ENCODE results near the gene TLR6.
"Not testable (repeated sequence)": the region's sequence is repeated elsewhere in the genome, so short reads cannot be mapped to it uniquely, and the experiment has no call there.

Gene TLR6

DNA sequence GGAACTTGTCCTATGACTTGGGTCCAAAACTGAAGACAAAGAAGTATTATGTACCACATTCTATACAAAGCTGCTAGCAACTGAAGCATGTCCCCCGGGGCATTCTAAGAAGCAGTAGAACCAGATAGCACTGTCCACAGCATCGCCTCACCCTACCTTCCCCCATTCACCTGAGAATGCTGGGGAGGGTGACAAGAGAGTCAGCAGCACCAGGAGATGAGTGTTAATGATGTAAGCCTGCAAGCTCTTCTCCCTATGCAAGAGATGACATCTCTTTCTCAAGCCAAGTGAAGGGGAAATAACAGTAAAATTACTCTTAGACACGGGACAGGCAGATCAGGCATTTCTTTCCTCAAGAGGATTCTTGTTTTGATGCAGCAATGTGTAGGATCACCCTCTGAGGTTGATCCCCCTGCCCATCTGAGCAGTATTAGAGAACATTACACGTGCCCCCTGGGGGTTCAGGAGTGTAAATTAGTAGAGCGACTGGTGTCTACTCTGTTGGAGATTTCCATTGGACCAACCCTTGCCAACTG, 38.1 kb downstream of the TLR6 start:
- DNase-seq, result no peak

DNA sequence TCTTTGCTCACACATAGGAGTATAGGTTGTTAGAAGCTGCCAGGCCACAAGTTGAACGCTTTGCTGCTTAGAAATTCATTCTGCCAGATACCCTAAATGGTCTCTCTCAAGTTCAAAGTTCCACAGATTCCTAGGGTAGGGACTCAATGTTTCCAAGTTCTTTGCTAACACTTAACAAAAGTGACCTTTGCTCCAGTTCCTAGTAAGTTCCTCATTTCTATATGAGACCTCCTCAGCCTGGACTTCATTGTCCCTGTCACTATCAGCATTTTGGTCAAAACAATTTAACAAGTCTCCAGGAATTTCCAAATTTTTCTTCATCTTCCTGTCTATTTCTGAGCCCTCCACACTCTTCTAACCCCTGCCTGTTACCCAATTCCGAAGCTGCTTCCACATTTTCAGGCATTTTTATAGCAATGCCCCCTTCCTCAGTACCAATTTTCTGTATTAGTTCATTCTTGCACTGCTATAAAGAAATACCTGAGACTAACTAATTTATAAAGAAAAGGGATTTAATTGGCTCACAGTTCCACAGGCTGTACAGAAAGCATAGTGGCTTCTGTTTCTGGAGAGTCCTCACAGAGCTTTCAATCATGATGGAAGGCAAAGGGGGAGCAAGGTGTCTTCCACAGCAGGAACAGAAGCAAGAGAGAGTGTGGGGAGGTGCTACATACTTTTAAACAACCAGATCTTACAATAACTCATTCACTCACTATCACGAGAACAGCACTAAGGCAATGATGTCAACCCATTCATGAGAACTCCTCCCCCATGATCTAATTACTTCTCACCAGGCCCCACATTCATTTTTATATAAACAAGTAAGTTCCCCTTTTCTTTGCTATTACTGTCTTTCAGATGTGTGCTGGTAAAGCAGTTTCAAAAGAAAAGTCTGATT, 40.5 kb downstream of the TLR6 start:
- DNase-seq, result no peak

DNA sequence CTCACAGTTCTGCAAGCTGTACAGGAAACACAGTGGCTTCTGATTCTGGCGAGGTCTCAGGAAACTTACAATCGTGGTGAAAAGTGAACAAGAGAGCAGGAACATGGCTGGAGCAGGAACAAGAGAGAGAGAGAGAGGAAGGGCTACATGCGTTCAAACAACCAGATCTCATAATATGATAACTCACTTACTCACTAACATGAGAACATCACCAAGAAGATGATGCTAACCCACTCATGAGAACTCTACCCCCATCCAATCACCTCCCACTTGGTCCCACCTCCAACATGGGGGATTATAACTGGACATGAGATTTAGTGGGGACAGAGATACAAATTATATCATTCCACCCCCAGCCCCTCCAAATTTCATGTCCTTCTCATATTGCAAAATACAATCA, 42.2 kb downstream of the TLR6 start:
- DNase-seq, result no peak

DNA sequence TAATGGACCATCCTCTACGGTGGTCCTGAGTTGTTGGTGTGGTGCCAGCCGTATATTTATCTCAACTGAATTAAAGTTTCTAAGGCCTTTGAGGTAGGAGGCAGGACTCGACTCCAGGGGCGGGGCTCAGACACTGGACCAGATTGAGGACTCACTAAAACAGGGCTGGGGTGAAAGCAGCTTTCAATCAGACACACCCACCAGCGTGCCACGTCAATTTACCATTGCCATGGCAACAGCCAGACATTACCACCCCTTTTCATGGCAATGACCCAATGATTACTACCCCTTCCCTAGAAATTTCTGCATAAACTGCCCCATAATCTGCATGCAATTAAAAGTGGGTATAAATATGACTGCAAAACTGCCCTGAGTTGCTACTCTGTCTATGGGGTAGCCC, 45.3 kb downstream of the TLR6 start:
- no peak for DNase-seq

DNA sequence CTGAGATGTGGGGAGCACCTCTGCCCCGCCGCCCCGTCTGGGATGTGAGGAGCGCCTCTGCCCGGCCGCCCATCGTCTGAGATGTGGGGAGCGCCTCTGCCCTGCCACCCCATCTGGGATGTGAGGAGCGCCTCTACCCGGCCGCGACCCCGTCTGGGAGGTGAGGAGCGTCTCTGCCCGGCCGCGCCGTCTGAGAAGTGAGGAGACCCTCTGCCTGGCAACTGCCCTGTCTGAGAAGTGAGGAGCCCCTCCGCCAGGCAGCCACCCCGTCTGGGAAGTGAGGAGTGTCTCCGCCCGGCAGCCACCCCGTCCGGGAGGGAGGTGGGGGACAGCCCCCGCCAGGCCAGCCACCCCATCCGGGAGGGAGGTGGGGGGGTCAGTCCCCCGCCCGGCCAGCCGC, 49.2 kb downstream of the TLR6 start:
- DNase-seq, result not testable (repeated sequence)

DNA sequence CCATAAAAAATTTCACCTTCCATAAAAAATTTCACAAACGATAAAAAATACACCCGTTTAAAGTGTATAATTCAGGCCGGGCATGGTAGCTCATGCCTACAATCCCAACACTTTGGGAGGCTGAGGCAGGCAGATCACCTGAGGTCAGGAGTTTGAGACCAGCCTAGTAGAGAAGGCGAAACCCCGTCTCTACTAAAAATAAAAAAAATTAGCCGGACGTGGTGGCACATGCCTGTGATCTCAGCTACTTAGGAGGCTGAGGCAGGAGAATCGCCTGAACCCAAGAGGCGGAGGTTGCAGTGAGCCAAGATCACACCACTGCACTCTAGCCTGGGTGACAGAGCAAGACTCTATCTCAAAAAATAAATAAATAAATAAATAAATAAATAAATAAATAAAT, 50.4 kb downstream of the TLR6 start:
- DNase-seq, result not testable (repeated sequence)

DNA sequence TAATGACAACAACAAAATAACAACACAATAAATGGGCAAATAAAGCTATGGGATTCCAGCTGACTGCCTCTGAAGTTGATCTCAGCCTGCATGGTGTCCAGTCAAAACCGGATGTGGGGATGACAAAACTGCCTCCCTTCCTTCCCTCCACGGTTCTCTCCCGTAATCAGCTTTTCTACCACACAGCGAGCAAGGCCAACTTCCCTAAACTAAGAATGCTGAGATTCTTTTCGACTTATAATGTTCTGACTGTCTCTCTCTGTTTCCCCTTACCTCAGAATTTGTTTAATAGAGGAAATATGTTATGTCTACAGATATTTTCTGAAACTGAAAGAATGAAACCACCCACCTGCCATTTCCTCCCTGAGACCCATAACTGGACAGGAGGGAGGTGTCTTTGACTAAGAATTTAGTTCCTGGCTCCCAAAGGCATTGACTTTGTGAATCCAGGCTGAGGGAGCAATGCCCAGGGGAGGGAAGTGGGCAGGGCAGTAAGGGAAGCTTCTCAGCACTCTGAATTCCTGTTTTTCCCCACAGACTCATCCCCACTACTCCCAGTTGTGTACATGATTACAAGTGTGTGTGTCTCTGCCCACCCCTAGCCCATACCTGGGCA, 51.0 kb downstream of the TLR6 start:
- DNase-seq, result no peak

DNA sequence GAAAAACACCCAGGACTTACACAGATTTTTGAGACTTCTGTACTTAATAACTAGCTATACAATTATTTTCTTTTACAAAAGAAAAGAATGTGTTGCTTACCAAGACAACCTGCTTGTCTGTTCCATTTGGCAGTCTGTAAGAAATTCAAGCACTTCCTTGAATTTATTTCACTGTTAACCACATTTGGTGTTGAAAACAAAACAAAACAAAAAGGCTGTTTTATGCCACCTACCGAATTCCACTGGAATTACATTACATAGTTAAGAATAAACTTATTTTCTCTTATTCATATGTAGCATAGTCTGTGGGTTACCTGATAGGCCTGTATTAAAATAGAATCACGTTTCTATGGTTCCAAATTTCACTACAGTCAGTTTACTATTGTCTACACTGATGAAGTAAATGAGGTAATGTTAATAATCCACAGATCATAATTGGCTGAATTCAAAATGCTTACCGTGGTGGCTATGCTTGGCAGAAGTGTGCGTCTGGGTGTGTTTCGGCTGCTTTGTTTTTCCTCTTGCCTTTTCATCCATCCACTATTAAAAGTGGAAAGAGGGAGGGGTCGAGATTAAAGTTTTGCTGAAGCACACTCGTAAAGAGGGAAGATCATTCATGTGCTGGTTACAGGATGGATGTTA, 51.8 kb downstream of the TLR6 start, which contains the start of gene TLR1:
Gene TLR1 (minus strand): TSS at position 138 of the 642 bp plus-strand sequence. CDS start 5,960 bp downstream, outside the sequence.
- DNase-seq, result no peak

DNA sequence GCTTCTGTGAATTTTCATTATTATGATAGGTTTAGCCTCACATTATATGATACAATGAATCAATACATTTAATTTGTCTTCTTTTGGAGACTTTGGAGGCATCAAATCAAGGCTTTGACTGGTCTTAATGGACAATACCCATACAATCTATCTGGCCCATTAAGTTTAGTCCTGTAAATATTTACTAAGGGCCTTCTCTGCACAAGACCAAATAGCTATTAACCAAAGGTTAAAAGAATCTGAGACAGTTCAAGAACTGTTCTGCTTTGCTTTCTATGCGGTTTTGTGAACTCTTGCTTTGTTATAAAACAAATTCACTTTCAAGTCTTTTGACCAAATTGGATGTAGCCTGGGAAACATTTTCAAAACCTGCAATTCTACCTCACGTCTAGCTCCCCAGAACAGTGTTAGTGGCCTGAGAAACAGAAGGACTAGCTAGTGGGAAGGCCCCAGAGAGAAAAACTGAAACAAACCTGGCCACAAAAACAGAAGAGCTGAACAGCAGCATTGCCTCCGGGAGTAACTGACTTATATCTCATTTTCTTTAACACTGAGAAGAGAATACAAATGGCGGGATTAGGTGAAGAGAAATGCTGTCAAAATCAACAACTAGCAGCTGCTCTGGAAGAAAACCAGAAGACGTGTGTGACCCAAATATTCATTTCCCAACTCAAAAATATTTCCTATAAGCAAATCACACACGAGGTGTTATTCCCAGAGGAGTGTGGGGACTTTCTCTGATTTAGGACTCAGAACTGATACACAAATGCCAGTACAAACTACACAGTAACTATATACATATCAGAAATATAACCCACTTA, 52.6 kb downstream of the TLR6 start:
- DNase-seq, result no peak

DNA sequence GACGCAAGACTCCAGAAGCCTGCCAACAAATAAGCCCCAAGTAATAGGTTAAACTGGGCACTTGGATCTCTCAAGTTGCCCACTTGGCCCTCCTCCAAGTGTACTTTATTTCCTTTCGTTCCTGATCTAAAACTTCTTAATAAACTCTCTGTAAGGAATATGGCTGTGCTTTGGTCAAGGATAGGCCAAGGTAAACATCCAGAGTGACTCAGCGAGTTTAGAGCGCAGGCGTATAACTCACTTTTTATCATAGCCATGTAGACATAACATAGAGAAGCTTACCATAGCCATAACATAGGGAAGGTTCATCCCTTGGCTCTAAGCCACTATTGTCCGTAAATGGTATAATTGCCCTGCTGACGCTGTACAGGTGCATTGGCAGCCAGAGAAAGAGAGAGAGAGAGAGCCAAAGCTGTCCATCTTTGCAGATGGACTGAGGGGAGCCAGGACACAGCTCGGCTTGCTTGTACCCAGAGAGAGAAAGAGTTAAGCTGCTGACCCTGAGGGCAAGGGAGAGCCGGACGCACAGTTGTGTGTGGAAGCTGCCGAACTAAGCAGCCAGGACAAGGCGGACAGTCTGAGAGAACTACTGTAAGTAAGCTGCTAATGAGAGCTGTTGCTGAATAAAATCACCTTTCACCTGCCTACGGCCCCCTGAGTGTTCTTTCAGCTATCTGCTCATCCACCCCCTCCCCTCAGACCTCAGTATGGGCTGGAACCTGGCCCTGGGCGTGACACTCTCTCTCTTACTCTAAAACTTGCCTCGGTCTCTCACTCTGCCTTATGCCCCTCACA, 53.9 kb downstream of the TLR6 start:
- no peak for DNase-seq

DNA sequence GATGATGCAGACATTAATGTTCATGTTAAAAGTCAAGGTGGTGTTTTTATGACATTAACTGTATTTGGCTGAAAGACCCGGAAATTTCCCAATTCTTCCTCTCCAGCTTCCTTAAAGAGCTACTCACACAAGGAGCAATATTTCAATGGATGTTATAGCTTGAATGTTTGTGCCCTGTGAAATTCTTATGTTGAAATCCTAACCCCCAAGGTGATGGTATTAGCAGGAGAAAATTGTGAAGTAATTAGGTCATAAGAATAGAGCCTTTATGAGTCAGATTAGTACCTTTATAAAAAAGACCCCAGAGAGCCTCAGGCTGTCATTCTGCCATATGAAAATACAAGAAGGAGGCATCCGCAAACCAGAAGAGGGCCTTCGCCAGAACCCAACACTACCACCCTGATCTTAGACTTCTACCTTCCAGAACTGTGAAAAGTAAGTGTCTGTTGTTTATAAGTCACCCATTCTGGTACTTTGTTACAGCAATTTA, 55.6 kb downstream of the TLR6 start:
- DNase-seq, result no peak

DNA sequence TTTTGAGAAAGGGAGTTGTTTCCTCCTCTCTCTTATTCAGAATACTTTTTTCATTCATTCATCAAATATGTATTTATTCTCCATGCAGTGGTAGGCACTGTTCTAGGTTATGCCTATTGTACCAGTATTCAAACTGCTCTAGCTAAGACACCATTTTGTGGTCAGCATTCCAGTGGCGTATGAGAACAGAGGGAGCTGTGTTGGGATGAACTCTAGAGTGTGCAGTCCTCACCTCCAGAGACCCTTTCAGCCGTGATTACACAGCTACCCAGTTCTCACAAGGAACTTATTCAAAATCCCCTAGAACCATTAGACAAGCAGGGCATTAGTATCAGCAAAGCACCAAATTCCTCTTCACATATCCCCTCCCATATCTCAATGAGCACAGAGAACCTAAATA, 56.3 kb downstream of the TLR6 start:
- no peak for DNase-seq

DNA sequence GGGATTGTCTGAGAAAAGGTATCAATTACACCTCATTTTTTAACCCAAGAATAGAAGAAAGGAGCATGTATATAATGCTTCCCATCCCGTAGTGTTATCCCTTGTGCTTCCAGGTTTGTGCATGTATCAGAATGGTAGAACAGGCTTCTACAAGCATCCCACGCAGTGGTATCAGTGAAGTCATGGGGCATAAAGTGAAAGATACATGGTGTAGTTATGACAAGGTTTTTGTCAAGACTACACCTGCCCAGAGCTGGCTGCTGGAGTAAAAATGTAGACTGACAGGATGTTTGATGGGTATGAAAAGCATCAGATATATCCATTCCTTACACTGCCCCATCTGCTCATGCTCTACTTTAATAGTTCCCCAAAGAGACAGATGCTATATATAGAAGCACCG, 61.5 kb downstream of the TLR6 start:
- no peak for DNase-seq

DNA sequence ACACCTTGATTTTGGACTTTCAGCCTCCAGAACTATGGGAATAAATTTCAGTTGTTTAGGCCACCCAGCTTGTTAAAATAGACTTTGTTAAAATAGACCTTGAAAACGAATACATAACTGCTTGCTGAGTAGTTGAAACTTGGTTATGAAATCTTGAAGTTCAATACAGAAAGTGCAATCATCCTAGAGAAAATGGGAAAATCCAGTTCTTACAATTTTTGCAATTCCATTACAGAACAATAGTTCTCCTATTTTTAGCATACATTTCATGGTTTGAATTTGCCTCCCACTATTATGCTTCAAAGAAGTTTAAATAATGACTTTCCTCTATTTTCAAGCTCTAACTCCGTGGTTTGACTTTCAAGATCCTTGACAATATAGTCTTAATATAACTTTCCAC, 62.6 kb downstream of the TLR6 start:
- DNase-seq, result no peak

DNA sequence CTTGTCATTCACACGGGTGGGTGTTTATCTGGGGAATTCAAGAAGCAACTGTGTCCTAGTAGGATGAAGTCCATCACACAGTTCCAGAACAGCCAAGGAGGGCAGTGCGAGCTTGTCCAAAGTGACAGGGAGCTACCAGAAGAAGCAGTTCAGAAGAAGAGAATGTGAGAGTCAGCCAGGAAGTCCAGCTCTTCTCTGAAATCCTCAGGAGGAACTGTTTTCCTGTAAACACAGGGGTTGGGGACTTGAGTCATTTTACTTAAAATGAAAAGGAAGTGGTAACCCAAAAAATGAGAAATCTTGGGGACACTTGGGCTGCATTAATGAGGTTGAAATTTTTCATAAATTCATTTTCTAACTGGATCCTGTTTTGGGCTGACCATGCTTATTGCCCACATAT, 65.6 kb downstream of the TLR6 start:
- DNase-seq, result no peak

DNA sequence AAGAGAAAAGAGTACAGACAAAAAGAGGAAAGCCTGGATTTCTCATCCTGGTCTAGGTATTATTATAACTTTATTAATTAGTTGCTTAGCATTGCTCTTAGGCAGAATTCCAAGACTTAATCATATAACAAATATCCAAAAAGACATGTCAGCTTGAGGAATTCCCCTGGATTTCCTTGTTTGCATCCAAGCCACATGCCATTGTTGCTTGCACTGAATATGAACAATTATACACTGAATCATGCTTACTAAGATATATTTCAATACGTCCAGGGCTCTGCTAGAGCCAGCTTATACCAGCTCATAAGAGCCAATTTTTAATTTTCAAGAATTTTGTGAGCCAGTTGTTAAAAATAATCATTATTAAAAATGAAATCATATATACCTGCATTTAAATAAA, 68.3 kb downstream of the TLR6 start:
- DNase-seq, result no peak

DNA sequence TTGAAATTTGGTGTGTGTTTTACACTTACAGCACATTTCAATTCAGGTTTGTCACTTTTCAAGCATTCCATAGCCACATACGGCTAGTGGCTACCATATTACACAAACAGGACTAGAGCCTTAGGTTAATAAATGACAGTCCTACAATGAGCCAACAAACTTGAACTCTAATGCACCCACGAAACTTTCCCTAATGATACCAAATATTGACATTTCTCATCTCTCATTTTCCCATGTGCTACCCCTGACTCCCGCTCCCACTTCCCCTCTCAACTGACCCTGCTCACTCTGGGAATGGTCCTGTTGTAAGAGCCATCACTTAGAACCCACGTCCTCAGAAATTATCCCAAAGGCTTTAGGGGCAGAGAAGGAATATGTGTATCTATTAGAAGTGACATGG, 68.9 kb downstream of the TLR6 start:
- DNase-seq, result no peak

DNA sequence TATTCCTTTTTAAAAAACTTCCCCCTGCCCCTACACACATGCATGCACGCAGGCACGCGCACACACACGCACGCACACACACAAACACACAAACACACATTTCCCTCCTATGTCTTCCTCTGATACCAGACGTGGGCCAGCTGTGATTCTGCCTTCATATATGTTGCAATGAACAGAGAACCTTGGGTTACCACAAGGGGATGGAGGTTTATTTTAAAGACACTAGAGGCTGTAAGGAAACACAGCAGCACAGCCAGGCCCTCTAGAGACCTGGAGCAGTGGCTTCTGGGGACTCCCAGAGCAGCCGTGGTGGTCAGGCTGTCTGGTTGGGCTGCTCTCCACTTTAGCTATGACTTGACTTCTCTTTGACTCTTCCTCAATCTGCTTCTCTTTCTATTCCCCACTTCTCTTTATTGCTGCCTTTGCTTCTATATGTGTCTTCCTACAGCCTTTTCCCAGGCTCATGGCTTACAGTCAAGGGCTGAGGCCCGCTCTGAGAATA, 70.7 kb downstream of the TLR6 start:
- DNase-seq, result no peak

DNA sequence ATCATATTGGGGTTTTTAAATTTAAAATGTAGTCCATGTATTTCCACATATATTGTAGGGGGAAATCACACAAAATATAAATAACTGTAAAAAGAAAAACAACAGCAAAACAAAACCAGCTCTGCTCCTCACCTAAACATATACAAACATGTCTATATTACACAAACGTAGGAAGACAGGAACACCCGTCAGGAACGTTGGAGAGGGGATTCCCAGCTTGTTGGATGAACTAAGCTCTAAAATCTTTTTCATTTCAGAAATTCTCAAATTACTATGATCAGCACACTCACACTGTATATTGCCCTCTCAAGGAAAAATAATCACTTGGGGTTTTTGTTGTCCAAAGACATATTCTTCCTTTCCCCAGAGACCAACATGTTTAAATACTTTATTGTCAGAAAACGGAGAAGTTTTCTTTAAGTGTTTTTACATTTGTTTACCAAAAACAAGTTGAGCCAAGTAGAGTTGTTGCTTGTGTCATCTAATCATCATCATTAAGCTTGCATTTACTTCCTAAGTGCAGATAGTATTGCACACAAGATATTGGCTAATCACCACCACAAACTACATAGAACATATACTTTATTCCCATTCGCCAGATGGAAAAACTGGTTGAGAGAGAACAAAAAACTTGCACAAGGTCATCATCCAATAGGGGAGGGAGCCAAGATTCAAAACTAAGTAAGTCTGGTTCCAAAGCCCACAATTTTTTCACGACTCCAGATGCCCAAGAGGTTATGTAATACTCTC, 71.4 kb downstream of the TLR6 start:
- DNase-seq, result no peak

DNA sequence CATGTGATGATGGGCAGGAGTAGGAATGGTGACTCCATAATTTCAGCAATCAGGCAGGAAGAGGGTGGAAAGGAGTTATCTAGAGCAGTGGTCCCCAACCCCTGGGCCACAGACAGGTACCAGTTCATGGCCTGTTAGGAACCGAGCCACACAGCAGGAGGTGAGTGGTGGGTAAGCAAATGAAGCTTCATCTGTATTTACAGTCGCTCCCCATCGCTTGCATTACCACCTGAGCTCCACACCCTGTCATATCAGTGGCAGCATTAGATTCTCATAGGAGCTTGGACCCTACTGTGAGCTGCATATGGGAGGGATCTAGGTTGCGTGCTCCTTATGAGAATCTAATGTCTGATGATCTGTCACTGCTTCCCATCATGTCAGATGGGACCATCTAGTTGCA, 72.5 kb downstream of the TLR6 start:
- DNase-seq, result no peak

DNA sequence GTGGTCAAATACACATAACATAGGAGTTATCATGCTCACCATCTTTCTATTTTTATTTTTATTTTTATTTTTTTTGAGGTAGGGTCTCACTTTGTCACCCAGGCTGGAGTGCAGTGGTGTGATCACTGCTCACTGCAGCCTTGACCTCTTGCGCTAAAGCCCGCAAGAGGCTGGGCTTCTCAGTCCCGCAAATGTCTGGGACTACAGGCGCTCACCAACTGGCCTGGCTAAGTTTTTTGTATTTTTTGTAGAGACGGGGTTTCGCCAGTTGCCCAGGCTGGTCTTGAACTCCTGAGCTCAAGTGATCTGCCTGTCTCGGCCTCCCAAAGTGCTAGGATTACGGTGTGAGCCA, 73.5 kb downstream of the TLR6 start:
- no peak for DNase-seq
